Amygdala (tissue), 56 donors: ENCODE results near the gene MYH14.

Source experiments
- DNase-seq, 56 donors: peaks; one replicate each; lab custom pipeline; 2025; lab: John Stamatoyannopoulos, UW

MYH14 gene

DNA sequence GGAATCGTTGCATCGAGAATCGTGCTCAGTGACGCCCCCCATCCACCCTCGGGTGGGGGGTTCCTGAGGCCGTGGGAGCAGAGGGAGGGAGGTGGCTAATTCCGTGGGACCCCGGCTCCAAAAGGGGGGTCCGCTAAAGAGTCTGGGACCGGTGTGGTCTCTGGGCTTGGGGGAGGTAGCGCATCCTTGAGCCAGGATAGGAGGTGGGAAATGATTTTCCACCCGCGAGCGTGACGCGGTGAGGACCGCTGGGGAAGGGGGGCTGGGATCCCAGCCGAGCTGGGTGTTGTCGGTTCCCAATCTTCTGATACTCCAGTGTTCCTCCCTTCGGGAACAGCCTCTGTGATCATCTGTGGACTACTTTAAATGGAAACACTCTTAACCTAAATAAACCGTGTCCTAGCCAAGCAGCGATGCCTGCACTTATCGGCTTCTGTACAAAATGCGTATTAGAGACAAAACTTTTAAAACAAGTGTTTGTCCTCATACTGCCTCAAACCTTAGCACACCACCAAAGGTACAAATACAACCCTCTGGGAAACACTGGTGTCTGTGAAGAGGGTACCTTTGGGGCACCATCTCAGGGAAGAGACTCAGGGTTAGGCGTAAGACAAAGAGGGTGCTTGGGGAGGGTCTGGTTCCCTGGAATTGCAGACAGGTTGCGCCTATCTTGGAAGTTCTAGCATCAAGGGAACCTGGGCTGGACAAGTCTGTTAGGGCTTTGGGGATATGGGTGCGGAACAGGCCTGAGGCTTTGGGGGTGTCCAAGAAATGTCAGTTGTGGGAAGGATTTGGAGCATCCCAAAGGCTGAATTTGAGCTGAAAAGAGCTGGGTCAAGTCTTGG lies 109.8 kb downstream of the MYH14 start:
- no peak for DNase-seq

GRCh38 chr19:50313812-50314536 lies 110.6 kb downstream of the MYH14 start:
- no peak for DNase-seq

- no peak for DNase-seq
These were observed 111.6 kb downstream of the MYH14 start for GRCh38 chr19:50314724-50315708.

DNA sequence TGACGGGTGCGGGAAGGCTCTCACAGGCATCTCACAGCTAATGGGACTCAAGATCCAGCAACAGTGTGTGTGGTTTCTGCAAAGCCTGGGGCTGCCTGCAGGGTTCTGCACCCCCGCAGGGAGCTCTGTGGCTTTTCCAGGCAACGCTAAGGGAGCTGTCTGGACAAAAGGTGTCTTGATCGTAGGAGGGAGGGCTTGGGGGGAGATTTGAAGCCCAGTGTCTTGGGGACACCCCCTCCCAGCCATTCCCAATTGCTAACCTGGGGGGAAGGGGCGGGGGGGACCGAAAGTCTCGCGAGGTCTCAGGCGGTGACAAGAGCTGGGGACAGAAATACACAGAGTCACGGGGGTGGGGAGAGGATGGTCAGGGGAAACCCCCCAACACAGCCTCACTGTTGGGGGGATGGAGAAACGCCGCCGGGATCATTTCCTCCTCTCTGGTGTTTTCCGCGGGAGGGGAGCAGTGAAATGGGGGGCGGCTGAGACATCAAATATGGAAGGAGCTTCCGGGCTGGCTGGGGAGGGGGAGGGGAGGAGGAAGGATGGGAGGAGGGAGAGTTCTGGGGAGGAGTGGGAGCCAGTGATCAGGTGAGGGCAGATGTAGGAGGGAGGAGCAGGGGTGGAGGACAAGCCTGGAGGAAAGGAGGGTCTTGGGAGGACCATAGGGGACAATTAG lies 112.5 kb downstream of the MYH14 start:
- DNase-seq = peak in 19 of 56 donors; percentile 11 to 74 (median 42)

DNA sequence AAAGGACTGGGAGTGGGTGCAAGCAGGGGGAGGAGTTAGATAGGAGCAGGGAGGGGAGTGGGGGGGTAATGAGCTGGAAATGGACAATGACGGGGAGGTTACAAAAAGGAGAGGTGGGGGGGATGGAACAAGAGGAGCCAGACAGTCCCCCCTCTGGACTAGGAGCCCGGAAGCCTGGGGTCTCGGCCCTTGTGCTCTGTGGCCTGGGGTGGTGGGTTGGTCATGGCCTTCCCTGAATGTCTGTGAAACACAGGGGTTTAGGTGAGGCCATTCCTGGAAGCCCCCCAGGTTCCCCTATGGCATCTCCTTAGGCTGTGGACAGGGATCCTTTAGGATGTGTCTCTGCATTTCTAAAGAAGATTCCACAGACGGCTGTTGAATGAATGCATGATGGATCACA lies 113.7 kb downstream of the MYH14 start:
- no peak for DNase-seq

DNA sequence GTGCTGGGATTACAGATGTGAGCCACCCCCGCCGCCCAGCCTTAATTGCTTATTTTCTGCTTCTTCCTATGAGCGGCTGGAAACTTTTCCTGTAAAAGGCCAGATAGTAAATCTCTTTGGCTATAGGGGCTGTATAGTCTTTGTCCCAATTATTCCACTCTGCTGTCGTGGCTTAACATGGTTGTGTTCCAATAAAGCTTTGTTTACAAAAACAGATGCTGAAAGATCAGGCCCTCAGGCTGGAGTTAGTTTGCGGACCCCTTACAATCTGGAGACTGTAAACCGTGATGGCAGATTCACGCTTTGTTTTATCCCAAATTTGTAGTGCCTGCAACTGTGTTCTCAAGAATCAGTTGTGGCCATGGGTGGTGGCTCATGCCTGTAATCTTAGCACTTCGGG lies 115.0 kb downstream of the MYH14 start:
- DNase-seq = no peak

GRCh38 chr19:50319156-50319555 lies 115.7 kb downstream of the MYH14 start:
- DNase-seq = no peak

DNA sequence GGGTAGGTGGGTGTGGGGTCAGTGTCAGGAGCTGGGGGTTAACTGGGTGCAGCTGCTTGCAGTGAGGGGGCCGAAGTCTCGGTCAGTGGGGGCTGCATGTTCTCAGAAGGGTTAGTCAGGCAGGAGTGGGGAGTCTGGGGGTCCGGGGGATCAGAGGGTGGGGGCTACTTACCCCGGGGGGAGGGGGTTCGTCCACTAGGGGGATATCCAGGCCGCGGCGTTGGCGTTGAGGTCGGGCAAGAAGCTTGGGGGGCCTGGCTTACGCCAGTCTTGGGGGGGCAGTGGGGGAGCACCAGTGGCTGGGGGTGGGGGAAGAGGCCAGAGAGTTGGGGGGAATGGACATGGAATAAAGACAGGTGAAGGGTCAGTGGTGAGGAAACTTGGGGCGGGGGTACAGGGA lies 116.6 kb downstream of the MYH14 start:
- DNase-seq = no peak

DNA sequence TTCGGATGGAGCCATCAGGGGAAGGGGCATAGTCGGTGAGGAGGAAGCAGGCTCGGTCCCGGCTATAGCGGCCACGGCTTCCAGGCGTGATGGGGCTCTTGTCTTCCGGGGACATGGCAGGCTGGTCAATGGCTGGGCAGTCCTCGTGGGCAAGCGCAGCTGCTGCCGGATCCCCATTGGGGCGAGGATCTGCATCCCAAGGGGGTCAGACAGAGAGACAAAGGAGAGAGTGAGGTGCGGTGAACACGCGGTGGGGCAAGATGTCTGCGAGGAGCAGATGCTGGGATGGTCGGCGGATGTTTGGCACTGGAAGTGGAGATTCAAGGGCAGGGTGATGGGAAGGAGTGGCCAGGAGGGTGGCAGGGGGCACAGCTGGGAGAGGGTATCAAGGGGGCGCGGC lies 117.2 kb downstream of the MYH14 start:
- no peak for DNase-seq

- DNase-seq = no peak
These were observed 118.4 kb downstream of the MYH14 start for GRCh38 chr19:50321831-50322230.

GRCh38 chr19:50322234-50322633 lies 118.8 kb downstream of the MYH14 start:
- DNase-seq = peak in 1 of 56 donors; percentile 25

DNA sequence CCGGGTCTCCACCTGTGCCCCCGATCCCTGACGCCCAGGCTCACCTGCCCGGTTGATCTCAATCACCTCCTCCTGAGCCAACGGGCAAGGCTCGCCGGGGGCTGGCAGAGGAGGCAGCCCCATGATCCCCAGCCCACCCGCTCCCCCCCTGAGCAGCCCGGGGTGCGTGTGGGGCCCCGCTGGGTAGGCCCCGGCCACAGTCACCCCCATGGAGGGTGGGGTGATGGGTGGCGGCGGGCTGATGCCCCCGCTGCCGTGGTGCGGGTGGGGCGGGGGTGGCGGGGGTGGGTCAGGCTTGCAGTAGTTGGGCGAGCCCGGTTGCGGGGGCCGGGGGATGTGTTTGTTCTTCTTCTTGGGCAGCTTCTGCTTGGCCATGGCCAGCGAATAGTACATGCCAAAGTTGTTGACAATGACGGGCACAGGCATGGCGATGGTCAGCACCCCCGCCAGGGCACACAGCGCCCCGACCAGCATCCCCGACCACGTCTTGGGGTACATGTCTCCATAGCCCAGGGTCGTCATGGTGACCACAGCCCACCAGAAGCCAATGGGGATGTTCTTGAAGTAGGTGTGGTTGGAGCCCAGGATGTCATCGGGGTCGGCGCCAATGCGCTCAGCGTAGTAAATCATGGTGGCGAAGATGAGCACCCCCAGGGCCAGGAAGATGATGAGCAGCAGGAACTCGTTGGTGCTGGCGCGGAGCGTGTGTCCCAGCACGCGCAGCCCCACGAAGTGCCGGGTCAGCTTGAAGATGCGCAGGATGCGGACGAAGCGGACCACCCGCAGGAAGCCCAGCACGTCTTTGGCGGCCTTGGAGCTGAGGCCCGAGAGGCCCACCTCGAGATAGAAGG lies 119.7 kb downstream of the MYH14 start:
- DNase-seq = no peak

GRCh38 chr19:50323782-50324133 lies 120.3 kb downstream of the MYH14 start:
- DNase-seq = no peak

- DNase-seq = no peak
These were observed 120.9 kb downstream of the MYH14 start for GRCh38 chr19:50324331-50324730.

GRCh38 chr19:50325310-50326100 lies 122.1 kb downstream of the MYH14 start:
- peak in 50 of 56 donors; percentile 17 to 84 (median 58) for DNase-seq

DNA sequence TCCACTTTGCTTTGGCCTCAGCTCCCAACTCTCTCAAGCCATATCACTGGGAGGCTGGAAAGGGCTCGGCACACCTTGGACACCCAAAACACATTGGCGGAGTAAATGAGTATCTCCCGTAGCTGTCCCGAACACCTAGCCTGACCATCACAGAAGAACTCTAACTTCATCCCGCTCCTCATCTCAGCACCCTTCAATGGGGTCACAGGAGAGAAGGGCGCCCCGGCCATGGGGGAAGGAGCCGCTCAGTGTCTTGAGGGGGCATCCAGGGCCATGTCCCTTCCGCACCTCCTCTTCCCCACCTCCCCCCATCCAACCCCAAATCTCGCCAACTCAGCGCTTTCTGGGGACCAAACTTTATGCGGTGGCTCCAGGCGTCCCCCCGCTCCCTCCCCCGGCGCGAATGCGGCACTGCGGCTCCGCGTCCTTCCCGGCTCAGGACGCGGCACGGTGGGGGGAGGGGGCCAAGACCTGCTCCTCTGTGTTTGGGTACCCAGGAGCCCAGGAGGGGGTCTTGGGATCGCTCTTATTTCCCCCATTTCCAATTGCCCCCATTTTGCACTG lies 122.8 kb downstream of the MYH14 start:
- DNase-seq = no peak

- no peak for DNase-seq
These were observed 123.6 kb downstream of the MYH14 start for GRCh38 chr19:50327013-50327412.
